Fibroblast of pulmonary artery (primary cell): ENCODE data around the gene RSPH1.

ENCODE experiments used
- DNase-seq: peaks from one replicate; pipeline ENCODE4 v3.0.0-alpha.2; 2010; ENCODE audit warnings: low read depth
- H3K4me3 ChIP-seq: replicated peaks from 2 replicates; pipeline ENCODE4 v1.5.1; 2011; ENCODE audit warnings: low read depth, mild to moderate bottlenecking, control low read depth, low read length, moderate library complexity
- CTCF ChIP-seq: IDR thresholded peaks from 2 replicates; pipeline ENCODE4 v1.5.1; 2011; ENCODE audit warnings: mild to moderate bottlenecking, control low read depth, low read length, inconsistent platforms; ENCODE audit errors: missing control alignments

RSPH1 gene

GRCh38 chr21:42468491-42469131, 27.4 kb downstream of the RSPH1 start:
- no peak for TF ChIP-seq CTCF
- no peak for DNase-seq
- no peak overlapping the region for H3K4me3 ChIP-seq

GRCh38 chr21:42467140-42467983, 28.7 kb downstream of the RSPH1 start:
- TF ChIP-seq CTCF, result peak; percentile 29
- no peak overlapping the region for H3K4me3 ChIP-seq
- DNase-seq, result peak; percentile 21

- H3K4me3 ChIP-seq, result no peak overlapping the region
- no peak for TF ChIP-seq CTCF
- DNase-seq, result no peak
These were observed 29.3 kb downstream of the RSPH1 start for GRCh38 chr21:42466700-42467099.

- DNase-seq, result no peak
These were observed 30.3 kb downstream of the RSPH1 start for GRCh38 chr21:42465803-42466127.

GRCh38 chr21:42465008-42465802, 30.8 kb downstream of the RSPH1 start:
- no peak for TF ChIP-seq CTCF

More at GRCh38 chr21:42465803-42466127, 30.3 kb downstream of the RSPH1 start:
- TF ChIP-seq CTCF, result no peak
- H3K4me3 ChIP-seq, result no peak overlapping the region

GRCh38 chr21:42463861-42464515, 32.0 kb downstream of the RSPH1 start:
- DNase-seq, result peak; percentile 58
- H3K4me3 ChIP-seq, result no peak overlapping the region
- TF ChIP-seq CTCF, result no peak

More at GRCh38 chr21:42465008-42465802, 30.8 kb downstream of the RSPH1 start:
- peak; percentile 28 for DNase-seq
- no peak overlapping the region for H3K4me3 ChIP-seq
